GM19099 (cell line): Measurements from ENCODE around the gene PIK3R1.

Experiments
- POLR2A ChIP-seq: IDR thresholded peaks from 3 replicates; pipeline ENCODE4 v1.6.1; 2011; ENCODE audit warnings: low read depth; ENCODE audit not compliant: insufficient read length; ENCODE audit errors: extremely low read depth

PIK3R1 gene

DNA sequence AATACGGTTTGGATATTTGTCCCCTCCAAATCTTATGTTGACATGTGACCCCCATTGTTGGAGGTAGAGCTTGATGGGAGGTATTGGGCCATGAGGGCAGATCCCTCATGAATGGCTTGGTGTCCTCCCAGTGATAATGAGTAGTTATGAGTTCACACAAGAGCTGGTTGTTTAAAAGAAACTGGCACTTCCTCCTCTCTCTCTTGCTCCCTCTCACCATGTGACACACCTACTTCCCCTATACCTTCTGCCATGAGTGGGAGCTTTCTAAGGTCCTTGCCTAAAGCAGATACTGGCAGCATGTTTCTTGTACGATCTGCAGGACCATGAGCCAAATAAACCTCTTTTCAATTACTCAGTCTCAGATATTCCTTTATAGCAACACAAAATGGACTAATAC lies 132.0 kb downstream of the PIK3R1 start:
- no peak for TF ChIP-seq POLR2A

DNA sequence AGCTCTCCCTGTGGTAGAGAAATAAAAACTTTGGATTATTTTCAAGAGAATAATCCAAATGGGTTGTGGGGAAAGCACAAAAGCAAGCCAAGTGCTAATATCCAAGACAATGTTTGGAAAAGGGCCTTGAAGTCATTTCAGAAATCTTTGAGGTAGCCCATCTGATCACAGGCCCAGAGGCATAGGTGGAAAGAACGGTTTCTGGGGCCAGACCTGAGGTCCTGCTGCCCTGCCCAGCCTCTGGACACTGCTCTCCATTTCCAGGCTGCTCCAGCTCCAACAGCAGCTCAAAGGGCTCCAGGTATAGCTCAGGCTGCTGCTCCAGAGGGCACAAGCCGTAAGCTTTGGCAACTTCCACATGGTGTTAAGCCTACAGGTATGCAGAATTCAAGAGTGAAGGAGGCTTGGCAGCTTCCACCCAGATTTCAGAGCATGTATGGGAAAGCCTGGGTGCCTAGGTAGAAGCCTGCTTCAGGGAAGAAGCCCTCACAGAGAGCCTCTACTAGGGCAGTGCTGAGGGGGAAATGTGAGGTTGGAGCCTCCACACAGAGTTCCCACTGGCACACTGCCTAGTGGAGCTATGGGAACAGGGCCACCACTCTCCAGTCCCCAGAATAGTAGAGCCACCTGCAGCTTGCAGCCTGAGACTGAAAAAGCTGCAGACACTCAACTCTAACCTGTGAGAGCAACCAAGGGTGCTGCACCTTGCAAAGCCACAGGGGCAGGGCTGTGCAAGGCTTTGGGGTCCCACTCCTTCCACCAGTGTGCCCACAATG lies 133.1 kb downstream of the PIK3R1 start:
- no peak for TF ChIP-seq POLR2A

DNA sequence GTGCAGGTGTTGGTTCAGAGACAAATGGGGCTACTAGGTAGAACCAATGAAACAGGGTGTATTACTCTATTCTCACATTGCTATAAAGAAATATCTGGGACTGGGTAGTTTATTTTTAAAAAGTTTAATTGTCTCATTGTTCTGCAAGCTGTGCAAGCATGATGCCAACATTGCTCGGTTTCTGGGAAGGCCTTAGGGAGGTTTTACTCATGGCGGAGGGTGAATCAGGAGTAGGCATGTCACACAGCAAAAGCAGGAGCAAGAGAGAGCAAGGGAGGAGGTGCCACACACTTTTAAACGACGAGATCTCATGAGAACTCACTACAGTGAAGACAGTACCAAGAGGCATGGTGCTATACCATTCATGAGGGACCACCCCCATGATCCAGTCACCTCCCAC lies 134.6 kb downstream of the PIK3R1 start:
- TF ChIP-seq POLR2A, result no peak
